Ovary (tissue), 3 donors: Measurements from ENCODE around the gene PSME4.

ENCODE experiments used
- CTCF ChIP-seq, 3 donors: fragments of 450-650 bp in 2 of 3; fragments of 200-600 bp in 1 of 3; IDR thresholded peaks; one replicate each; pipeline versions ENCODE4 v1.5.1 to v1.8.0; 2016 to 2022; ENCODE audit warnings: antibody characterized with exemption in 3 of 3, mild to moderate bottlenecking in 1 of 3
- POLR2A ChIP-seq: fragments of 450-650 bp; IDR thresholded peaks from one replicate; pipeline ENCODE4 v1.6.1; 2017; ENCODE audit warnings: antibody characterized with exemption, mild to moderate bottlenecking, moderate library complexity
- donor health status: DM: no; HTN: no; CAD: no.

DNA sequence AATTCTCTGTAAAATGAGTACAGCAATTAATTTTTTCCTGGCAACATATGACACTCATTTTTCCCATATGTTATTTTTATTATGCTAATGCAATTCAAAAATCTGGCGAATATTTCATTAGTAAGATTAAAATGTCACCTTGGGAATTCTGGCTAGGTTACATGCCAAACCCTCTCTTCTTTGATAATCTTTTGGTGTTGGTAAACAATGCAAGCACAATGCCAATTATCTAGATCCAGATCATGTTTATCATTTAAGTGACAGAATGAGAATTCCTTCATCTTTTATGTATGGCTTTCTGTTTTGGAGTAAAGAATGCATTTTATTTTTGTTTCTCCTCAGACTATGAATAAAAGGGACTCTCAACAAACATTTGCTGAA, 144.8 kb downstream of the PSME4 start:
- TF ChIP-seq CTCF (IDR thresholded peaks at IDR 0.05) (no peak), POLR2A (no peak)
